Ovary (tissue), 9 donors: Measurements from ENCODE around the gene MCRS1. TPM values are rescaled to one million over a fixed set of nuclear protein-coding genes. Genes with fewer than 3 reads are reported as not detected.

Experiments used
- DNase-seq, 5 donors: peaks; one replicate each; pipeline ENCODE4 v3.0.0-alpha.2; 2019 to 2020
- H3K27ac ChIP-seq, 2 donors: fragments of 200-600 bp; one replicate each; pipeline versions ENCODE4 v1.5.1 to v1.8.0; 2019 to 2022
- H3K27me3 ChIP-seq: fragments of 200-600 bp; one replicate; pipeline ENCODE4 v1.8.0; 2022
- H3K36me3 ChIP-seq: fragments of 200-600 bp; sonication (generic); one replicate; pipeline ENCODE4 v1.5.1; 2019
- H3K4me1 ChIP-seq: one replicate; pipeline ENCODE4 v1.8.1; 2013; ENCODE audit warnings: mild to moderate bottlenecking, moderate library complexity; ENCODE audit not compliant: insufficient read depth
- H3K4me3 ChIP-seq: fragments of 200-600 bp; sonication (generic); one replicate; pipeline ENCODE4 v1.5.1; 2017
- H3K9me3 ChIP-seq, 2 donors: fragments of 200-600 bp in 1 of 2; sonication (generic) in 1 of 2; one replicate each; pipeline versions ENCODE4 v1.5.1 to v1.8.1; 2013 to 2019; ENCODE audit warnings: mild to moderate bottlenecking in 1 of 2, moderate library complexity in 1 of 2
- EP300 ChIP-seq: sonication (generic); formaldehyde crosslinking; IDR thresholded peaks from one replicate; pipeline ENCODE4 v1.6.1; 2017; ENCODE audit warnings: antibody characterized with exemption
- POLR2A ChIP-seq: fragments of 450-650 bp; IDR thresholded peaks from one replicate; pipeline ENCODE4 v1.6.1; 2017; ENCODE audit warnings: antibody characterized with exemption, mild to moderate bottlenecking, moderate library complexity
- WGBS, 3 donors: extraction: QIAGEN DNeasy Blood & Tissue Kit in 1 of 3; methylation state at CpG; one replicate each; pipeline versions ENCODE4 v1.1.5 to v1.1.7; 2013 to 2017; 5-methylcytosine and 5-hydroxymethylcytosine counted together
- intact Hi-C, 4 donors: fragments of 100-400 bp; cut with DNase I; formaldehyde crosslinking; loops; one replicate each; pipeline versions ENCODE4 v1.11.0 to v1.15.1; 2022 to 2023
- polyA plus RNA-seq, 2 donors: library from polyadenylated mRNA; stranded (reverse); fragments of 200-250 nt in 1 of 2; fragments of 350-450 nt in 1 of 2; fragmentation: Illumina TruSeq in 1 of 2; extraction: RNeasy Lipid Tissue Mini Kit (QIAGEN cat#74804) in 1 of 2; gene quantifications; one replicate each; pipeline ENCODE4 v1.2.3, GENCODE V29; 2013 to 2014
- total RNA-seq, 7 donors: library from RNA; depleted of rRNA in 2 of 7; stranded (reverse); fragments of >200 nt in 2 of 7; fragmentation: NEBNext Ultra II Directional in 3 of 7; extraction: Animal tissue kit (Norgen Biotek cat#: 25700) in 3 of 7; gene quantifications; one replicate each; pipeline versions ENCODE4 v1.1.0 to v1.2.4, GENCODE V29; 2016 to 2023
- TF ChIP-seq, protein P1 (sequence below), 3 donors: fragments of 450-650 bp in 2 of 3; fragments of 200-600 bp in 1 of 3; IDR thresholded peaks; one replicate each; pipeline versions ENCODE4 v1.5.1 to v1.8.0; 2016 to 2022; ENCODE audit warnings: antibody characterized with exemption in 3 of 3, mild to moderate bottlenecking in 1 of 3
- donor health status: DM: no; HTN: no; CAD: no; lungs with moderate emphysema.
- donor health status: DM: no; HTN: no; CAD: no.
- donor health status: Bipolar disorder and iron deficiency.
- donor health status: DM: yes; HTN: yes; CAD: no.
- donor health status: DM: no; HTN: no; CAD: no.
- donor health status: DM: yes; HTN: yes; CAD: no.

MCRS1 gene
- total and polyA plus RNA-seq, 9 donors, result 14.7 to 56.2 (median 39.5) TPM

DNA sequence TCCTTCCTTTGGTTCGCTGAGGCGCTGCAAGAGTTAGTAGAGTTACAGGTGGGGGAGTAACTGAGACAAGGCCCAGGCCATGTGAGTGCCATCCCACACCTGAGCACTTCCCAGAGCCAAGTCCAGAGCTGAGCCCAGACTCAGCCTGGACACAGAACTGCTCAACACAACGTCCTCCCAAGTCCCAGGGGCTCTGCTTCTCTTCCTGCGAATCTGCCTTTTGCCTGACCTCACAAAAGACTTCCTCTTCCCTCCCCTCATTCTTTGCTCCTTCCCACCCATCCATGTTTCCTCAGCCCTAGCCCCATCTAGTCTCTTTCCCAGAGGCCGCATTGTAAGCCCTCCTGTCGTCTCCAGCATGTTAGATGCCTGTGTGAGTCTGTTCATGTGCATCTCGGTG is 16.6 kb upstream of the MCRS1 start:
- Histone ChIP-seq H3K4me3 (no peak overlapping the region), H3K9me3 (no peaks in the 10 kb centered on the region), H3K27ac (no peak overlapping the region), H3K27me3 (no peaks in the 10 kb centered on the region), H3K4me1 (peaks cover 11% of the 10 kb centered on the region), H3K36me3 (no peaks in the 10 kb centered on the region)
- 78 to 83% (median 80%) methylated on average over 7 of the region's 7 CpGs for WGBS, 3 donors
- intact Hi-C loops, result no loop called here
- DNase-seq, result no peak
- TF ChIP-seq POLR2A, result no peak
- TF ChIP-seq EP300, result no peak
- TF ChIP-seq, protein P1, sequence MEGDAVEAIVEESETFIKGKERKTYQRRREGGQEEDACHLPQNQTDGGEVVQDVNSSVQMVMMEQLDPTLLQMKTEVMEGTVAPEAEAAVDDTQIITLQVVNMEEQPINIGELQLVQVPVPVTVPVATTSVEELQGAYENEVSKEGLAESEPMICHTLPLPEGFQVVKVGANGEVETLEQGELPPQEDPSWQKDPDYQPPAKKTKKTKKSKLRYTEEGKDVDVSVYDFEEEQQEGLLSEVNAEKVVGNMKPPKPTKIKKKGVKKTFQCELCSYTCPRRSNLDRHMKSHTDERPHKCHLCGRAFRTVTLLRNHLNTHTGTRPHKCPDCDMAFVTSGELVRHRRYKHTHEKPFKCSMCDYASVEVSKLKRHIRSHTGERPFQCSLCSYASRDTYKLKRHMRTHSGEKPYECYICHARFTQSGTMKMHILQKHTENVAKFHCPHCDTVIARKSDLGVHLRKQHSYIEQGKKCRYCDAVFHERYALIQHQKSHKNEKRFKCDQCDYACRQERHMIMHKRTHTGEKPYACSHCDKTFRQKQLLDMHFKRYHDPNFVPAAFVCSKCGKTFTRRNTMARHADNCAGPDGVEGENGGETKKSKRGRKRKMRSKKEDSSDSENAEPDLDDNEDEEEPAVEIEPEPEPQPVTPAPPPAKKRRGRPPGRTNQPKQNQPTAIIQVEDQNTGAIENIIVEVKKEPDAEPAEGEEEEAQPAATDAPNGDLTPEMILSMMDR (IDR thresholded peaks at IDR 0.05), result no peak

DNA sequence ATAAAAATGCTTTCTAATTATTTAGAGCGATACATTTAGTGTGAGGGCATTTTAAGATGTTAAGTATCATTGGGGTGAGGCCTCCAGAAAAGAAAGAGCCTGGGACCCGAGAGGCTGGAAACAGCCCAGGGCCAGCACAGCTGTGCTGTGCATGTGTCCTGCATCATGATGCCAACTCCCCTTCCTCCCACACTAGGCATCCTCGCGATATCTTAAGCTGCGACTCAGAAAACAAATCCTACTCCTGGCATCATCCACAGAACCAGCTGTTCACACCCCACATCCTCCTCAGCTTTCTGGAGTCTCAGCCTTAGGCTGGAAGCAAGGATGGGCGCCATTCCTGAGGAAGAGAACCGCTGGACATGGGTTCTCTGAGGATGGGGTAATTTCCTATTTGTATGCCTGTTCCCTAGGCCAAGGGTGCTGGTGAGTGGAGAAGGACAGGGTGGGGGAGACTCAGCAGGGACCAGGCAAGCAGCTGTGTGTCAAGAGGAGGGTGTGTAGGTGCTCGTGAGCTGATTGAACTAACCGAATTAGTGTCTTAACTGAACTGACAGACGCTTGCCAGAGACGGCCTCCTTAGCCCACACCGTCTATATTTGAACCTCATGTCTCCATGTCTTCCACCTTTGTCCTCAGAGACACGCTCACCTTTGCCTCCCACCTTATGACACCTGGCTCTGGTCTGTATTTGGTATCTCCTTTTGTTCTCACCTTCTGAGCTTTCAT is 15.6 kb upstream of the MCRS1 start:
- Histone ChIP-seq H3K27ac (no peak overlapping the region), H3K4me3 (no peak overlapping the region), H3K36me3 (no peaks in the 10 kb centered on the region), H3K9me3 (no peaks in the 10 kb centered on the region), H3K4me1 (peaks cover 11% of the 10 kb centered on the region), H3K27me3 (no peaks in the 10 kb centered on the region)
- intact Hi-C loops, result no loop called here
- TF ChIP-seq EP300 (no peak), POLR2A (no peak)
- TF ChIP-seq, protein P1 (IDR thresholded peaks at IDR 0.05), result no peak
- peak in 1 of 5 donors; percentile 18 for DNase-seq
- WGBS, 3 donors, result 51 to 58% (median 51%) methylated on average over 13 of the region's 13 CpGs

DNA sequence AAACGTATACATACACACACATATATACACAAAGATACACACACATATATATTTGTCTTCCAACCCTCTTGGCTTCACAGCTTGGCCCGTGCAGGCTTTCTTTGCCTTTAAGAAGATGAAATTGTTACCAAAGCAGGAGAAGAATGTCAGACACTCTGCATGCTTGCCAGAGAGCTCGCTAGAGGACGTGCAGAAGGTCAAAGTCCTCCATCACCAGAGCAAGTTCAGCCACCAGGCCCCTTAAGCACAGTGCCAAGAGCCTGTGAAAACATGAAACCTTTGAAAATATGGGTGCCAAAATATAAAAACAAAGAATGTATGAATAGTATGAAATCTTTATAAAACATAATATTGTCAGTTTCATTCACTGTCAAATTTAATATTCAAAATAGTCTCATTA is 14.9 kb upstream of the MCRS1 start:
- intact Hi-C loops, result no loop called here
- TF ChIP-seq EP300 (no peak), POLR2A (no peak)
- TF ChIP-seq, protein P1 (IDR thresholded peaks at IDR 0.05), result no peak
- Histone ChIP-seq H3K9me3 (no peaks in the 10 kb centered on the region), H3K27me3 (no peaks in the 10 kb centered on the region), H3K36me3 (no peaks in the 10 kb centered on the region), H3K4me1 (peaks cover 11% of the 10 kb centered on the region), H3K27ac (no peak overlapping the region), H3K4me3 (no peak overlapping the region)
- 10 to 15% (median 11%) methylated on average over 4 of the region's 4 CpGs for WGBS, 3 donors
- peak in 1 of 5 donors; percentile 18 for DNase-seq

DNA sequence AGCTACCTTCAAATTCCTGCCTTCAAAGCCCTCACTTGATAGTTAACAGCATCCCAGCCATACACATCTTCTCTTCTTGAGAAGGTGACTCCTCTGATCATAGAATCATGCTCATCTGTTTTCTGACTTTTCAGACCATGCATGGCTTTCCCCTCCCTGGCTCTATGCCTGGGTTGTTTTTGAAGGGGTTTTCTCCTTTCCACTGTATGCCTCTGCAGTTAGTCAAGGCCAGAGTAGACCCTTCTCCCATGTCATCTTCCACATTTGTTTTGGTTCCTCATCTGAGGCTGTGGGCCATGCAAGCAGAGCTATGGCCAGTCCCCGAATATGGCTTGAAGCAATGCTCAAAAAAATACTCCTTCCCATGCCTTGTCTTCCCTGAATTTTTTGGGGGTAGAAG is 14.3 kb upstream of the MCRS1 start:
- no peak for DNase-seq
- intact Hi-C loops, result no loop called here
- H3K36me3 ChIP-seq, result no peaks in the 10 kb centered on the region
- H3K27ac ChIP-seq, result no peak overlapping the region
- 69 to 83% (median 76%) methylated on average over 1 of the region's 1 CpG for WGBS, 3 donors
- H3K9me3 ChIP-seq, result no peaks in the 10 kb centered on the region
- H3K27me3 ChIP-seq, result no peaks in the 10 kb centered on the region
- no peak overlapping the region for H3K4me3 ChIP-seq
- TF ChIP-seq EP300 (no peak), POLR2A (no peak)
- TF ChIP-seq, protein P1 (IDR thresholded peaks at IDR 0.05), result no peak
- peaks cover 11% of the 10 kb centered on the region for H3K4me1 ChIP-seq
